Suprapubic skin (tissue), 4 donors: Measurements from ENCODE around the gene MRPS14.
"Not testable (repeated sequence)": the region's sequence is repeated elsewhere in the genome, so short reads cannot be mapped to it uniquely, and the experiment has no call there.

Experiments
- EP300 ChIP-seq: sonication (generic); formaldehyde crosslinking; IDR thresholded peaks from one replicate; pipeline ENCODE4 v1.6.1; 2017; ENCODE audit warnings: antibody characterized with exemption
- POLR2A ChIP-seq, 2 donors: fragments of 450-650 bp; IDR thresholded peaks; one replicate each; pipeline ENCODE4 v1.6.1; 2017; ENCODE audit warnings: antibody characterized with exemption in 2 of 2, mild to moderate bottlenecking in 2 of 2, moderate library complexity in 2 of 2
- POLR2AphosphoS5 ChIP-seq, 3 donors: sonication (generic); formaldehyde crosslinking; IDR thresholded peaks; one replicate each; pipeline ENCODE4 v1.6.1; 2017; ENCODE audit warnings: antibody characterized with exemption in 3 of 3
- TF ChIP-seq, protein P1 (sequence below), 2 donors: fragments of 200-600 bp in 1 of 2; fragments of 450-650 bp in 1 of 2; sonication (generic) in 1 of 2; IDR thresholded peaks; one replicate each; pipeline ENCODE4 v1.5.1; 2016 to 2019; ENCODE audit warnings: antibody characterized with exemption in 2 of 2, mild to moderate bottlenecking in 1 of 2, moderate library complexity in 1 of 2

DNA sequence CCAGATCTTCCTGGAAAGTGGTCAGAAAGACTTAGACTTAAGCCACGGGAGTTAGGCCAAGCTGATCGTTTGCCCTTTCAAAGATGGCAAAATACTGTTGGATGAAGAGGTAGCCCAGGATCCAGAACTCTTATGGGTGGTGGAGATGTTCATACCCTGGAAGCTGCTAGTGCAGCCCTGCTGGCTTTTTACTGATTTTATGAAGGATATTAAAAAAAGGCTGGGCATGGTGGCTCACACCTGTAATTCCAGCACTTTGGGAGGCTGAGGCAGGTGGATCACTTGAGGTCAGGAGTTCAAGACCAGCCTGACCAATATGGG, 657 bp upstream of the MRPS14 start:
- TF ChIP-seq, protein P1, sequence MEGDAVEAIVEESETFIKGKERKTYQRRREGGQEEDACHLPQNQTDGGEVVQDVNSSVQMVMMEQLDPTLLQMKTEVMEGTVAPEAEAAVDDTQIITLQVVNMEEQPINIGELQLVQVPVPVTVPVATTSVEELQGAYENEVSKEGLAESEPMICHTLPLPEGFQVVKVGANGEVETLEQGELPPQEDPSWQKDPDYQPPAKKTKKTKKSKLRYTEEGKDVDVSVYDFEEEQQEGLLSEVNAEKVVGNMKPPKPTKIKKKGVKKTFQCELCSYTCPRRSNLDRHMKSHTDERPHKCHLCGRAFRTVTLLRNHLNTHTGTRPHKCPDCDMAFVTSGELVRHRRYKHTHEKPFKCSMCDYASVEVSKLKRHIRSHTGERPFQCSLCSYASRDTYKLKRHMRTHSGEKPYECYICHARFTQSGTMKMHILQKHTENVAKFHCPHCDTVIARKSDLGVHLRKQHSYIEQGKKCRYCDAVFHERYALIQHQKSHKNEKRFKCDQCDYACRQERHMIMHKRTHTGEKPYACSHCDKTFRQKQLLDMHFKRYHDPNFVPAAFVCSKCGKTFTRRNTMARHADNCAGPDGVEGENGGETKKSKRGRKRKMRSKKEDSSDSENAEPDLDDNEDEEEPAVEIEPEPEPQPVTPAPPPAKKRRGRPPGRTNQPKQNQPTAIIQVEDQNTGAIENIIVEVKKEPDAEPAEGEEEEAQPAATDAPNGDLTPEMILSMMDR (IDR thresholded peaks at IDR 0.05) = not testable (repeated sequence)
- not testable (repeated sequence) for TF ChIP-seq POLR2A (IDR thresholded peaks at IDR 0.05); EP300; POLR2AphosphoS5 (IDR thresholded peaks at IDR 0.05)
